C4-2B (cell line): ENCODE measurements around the gene RAB15.

Experiments used
- CTCF ChIP-seq: fragments of 450-650 bp; conservative IDR thresholded peaks from 2 replicates; pipeline ENCODE4 v1.5.1; 2017; ENCODE audit warnings: mild to moderate bottlenecking
- ZFX ChIP-seq: fragments of 450-650 bp; IDR thresholded peaks from 2 replicates; pipeline ENCODE4 v1.6.1; 2017

- TF ChIP-seq CTCF, result no peak
- no peak for TF ChIP-seq ZFX
Measured at GRCh38 chr14:65012353-65012752, 40.2 kb upstream of the RAB15 start.
